Panc1 (cell line): ENCODE measurements around the gene CUL4A. TPM values are rescaled to one million over a fixed set of nuclear protein-coding genes. Genes with fewer than 3 reads are reported as not detected.

Experiments used
- ATAC-seq: fragments of 200-7000 bp; cut with Tn5 transposase; 2 replicates; pipeline ENCODE4 v1.9.1; 2020; ENCODE audit warnings: mild to moderate bottlenecking, moderate library complexity
- BruUV-seq: library from RNA; stranded (reverse); fragments of 400-500 nt; replicated peaks from 2 replicates; lab custom pipeline; 2021; lab: Mats Ljungman, UMichigan
- CTCF ChIA-PET: fragments of 300-600 bp; sonication (Branson Sonifier 250); formaldehyde crosslinking; loops from one replicate; lab custom pipeline; 2022; ENCODE audit warnings: antibody characterized with exemption; lab: Charles Lee
- POLR2A ChIA-PET: fragments of 300-600 bp; sonication (Branson Sonifier 250); formaldehyde crosslinking; loops from one replicate; lab custom pipeline; 2022; ENCODE audit warnings: antibody characterized with exemption; lab: Charles Lee
- DNase-seq: peaks from one replicate; pipeline ENCODE4 v3.0.0-alpha.2; 2010; ENCODE audit warnings: low read depth, low spot score
- H3K27ac ChIP-seq: 2 replicates; pipeline ENCODE4 v1.5.1; 2011; ENCODE audit warnings: mild to moderate bottlenecking, low read length, inconsistent platforms
- H3K27me3 ChIP-seq: fragments of 200-500 bp; sonication (Bioruptor generic); 2 replicates; pipeline ENCODE4 v1.6.0; 2014; ENCODE audit warnings: low read length, inconsistent platforms; ENCODE audit not compliant: control insufficient read depth, insufficient read depth
- H3K36me3 ChIP-seq: fragments of 200-500 bp; sonication (Bioruptor generic); 2 replicates; pipeline ENCODE4 v1.5.1; 2014; ENCODE audit warnings: inconsistent platforms, mild to moderate bottlenecking, low read length, moderate library complexity; ENCODE audit not compliant: control insufficient read depth, insufficient read depth
- H3K4me1 ChIP-seq: 2 replicates; pipeline ENCODE4 v1.5.1; 2011; ENCODE audit warnings: inconsistent platforms, mild to moderate bottlenecking, low read length, moderate library complexity; ENCODE audit not compliant: control insufficient read depth, insufficient read depth
- H3K4me3 ChIP-seq, 2 experiments: 2 replicates each; pipeline ENCODE4 v1.5.1; 2011 to 2012; ENCODE audit warnings: low read depth in 2 of 2, low read length in 2 of 2, mild to moderate bottlenecking in 2 of 2, inconsistent platforms in 1 of 2, moderate library complexity in 1 of 2
- H3K9me3 ChIP-seq: fragments of 200-500 bp; sonication (Bioruptor generic); 2 replicates; pipeline ENCODE4 v1.5.1; 2014; ENCODE audit warnings: low read depth, mild to moderate bottlenecking, inconsistent platforms, low read length, moderate library complexity; ENCODE audit not compliant: control insufficient read depth, insufficient read depth
- CTCF ChIP-seq: fragments of 450-650 bp; IDR thresholded peaks from 2 replicates; pipeline ENCODE4 v1.5.1; 2017; ENCODE audit warnings: mild to moderate bottlenecking
- POLR2AphosphoS5 ChIP-seq: IDR thresholded peaks from 2 replicates; pipeline ENCODE4 v1.6.1; 2012; ENCODE audit warnings: mild to moderate bottlenecking, low read depth, low read length, moderate library complexity
- SIN3A ChIP-seq: IDR thresholded peaks from 2 replicates; pipeline ENCODE4 v1.6.1; 2012; ENCODE audit warnings: low read depth, mild to moderate bottlenecking, low read length, moderate library complexity, borderline replicate concordance; ENCODE audit not compliant: insufficient read depth
- TCF7L2 ChIP-seq: IDR thresholded peaks from 2 replicates; pipeline ENCODE4 v1.6.1; 2011; ENCODE audit warnings: mild to moderate bottlenecking, low read depth, low read length, inconsistent platforms
- in situ Hi-C: cut with HindIII; loops from 2 replicates; pipeline ENCODE4 v1.10.0; 2016; ENCODE audit warnings: low sequenced_read_pairs, low pct_unique_long_range_greater_than_20kb
- intact Hi-C: fragments of 100-400 bp; cut with micrococcal nuclease; formaldehyde crosslinking; loops from one replicate; pipeline ENCODE4 v1.10.0; 2022; ENCODE audit not compliant: unreplicated experiment
- total RNA-seq: library from RNA; stranded (reverse); gene quantifications from one replicate; pipeline ENCODE4 v1.2.1, GENCODE V29; 2021; ENCODE audit not compliant: unreplicated experiment
- TF ChIP-seq, protein P1 (sequence below), 2 experiments: IDR thresholded peaks; 2 replicates each; pipeline ENCODE4 v1.6.1; 2011 to 2012; ENCODE audit warnings: low read depth in 2 of 2, control low read depth in 1 of 2, low read length in 1 of 2, mild to moderate bottlenecking in 1 of 2, moderate library complexity in 1 of 2; ENCODE audit not compliant: insufficient read depth in 1 of 2

Gene CUL4A
- total RNA-seq, 1 experiment from 2014 or later = 80.8 TPM

- Histone ChIP-seq H3K36me3 (no peaks in the 10 kb centered on the region), H3K4me1 (no peaks in the 10 kb centered on the region), H3K9me3 (no peaks in the 10 kb centered on the region), H3K27ac (no peak overlapping the region), H3K27me3 (no peaks in the 10 kb centered on the region), H3K4me3 (no peak overlapping the region)
- TF ChIP-seq CTCF = no peak
- no peak for TF ChIP-seq SIN3A
- TF ChIP-seq TCF7L2 = no peak
- intact Hi-C loops (loop anchor here (10.0 kb wide), 1 partner anchor 103 kb away; no protein-coding TSS in a partner anchor), in situ Hi-C loops (no loop called here)
- CTCF ChIA-PET = no interaction called here
- POLR2A ChIA-PET = no interaction called here
- BruUV-seq = no TSS peak
- ATAC-seq (no peak), DNase-seq (no peak)
Observed at GRCh38 chr13:113272031-113272430, 62.6 kb downstream of the CUL4A start.

GRCh38 chr13:113272701-113273181 lies 63.3 kb downstream of the CUL4A start:
- intact Hi-C loops = loop anchor here (10.0 kb wide), 1 partner anchor 102 kb away; no protein-coding TSS in a partner anchor
- no TSS peak for BruUV-seq
- no peak for DNase-seq
- in situ Hi-C loops = no loop called here
- TF ChIP-seq CTCF (no peak), TCF7L2 (no peak), SIN3A (no peak), POLR2AphosphoS5 (no peak)
- TF ChIP-seq, protein P1, sequence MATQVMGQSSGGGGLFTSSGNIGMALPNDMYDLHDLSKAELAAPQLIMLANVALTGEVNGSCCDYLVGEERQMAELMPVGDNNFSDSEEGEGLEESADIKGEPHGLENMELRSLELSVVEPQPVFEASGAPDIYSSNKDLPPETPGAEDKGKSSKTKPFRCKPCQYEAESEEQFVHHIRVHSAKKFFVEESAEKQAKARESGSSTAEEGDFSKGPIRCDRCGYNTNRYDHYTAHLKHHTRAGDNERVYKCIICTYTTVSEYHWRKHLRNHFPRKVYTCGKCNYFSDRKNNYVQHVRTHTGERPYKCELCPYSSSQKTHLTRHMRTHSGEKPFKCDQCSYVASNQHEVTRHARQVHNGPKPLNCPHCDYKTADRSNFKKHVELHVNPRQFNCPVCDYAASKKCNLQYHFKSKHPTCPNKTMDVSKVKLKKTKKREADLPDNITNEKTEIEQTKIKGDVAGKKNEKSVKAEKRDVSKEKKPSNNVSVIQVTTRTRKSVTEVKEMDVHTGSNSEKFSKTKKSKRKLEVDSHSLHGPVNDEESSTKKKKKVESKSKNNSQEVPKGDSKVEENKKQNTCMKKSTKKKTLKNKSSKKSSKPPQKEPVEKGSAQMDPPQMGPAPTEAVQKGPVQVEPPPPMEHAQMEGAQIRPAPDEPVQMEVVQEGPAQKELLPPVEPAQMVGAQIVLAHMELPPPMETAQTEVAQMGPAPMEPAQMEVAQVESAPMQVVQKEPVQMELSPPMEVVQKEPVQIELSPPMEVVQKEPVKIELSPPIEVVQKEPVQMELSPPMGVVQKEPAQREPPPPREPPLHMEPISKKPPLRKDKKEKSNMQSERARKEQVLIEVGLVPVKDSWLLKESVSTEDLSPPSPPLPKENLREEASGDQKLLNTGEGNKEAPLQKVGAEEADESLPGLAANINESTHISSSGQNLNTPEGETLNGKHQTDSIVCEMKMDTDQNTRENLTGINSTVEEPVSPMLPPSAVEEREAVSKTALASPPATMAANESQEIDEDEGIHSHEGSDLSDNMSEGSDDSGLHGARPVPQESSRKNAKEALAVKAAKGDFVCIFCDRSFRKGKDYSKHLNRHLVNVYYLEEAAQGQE (IDR thresholded peaks at IDR 0.05; ENCODE audit: insufficient read depth in 1 of 2, low read depth in 2 of 2, low read length in 1 of 2) = no peak
- Histone ChIP-seq H3K4me1 (no peaks in the 10 kb centered on the region), H3K4me3 (no peak overlapping the region), H3K27ac (no peak overlapping the region), H3K9me3 (no peaks in the 10 kb centered on the region), H3K36me3 (no peaks in the 10 kb centered on the region), H3K27me3 (no peaks in the 10 kb centered on the region)
- POLR2A ChIA-PET = no interaction called here
- ATAC-seq = no peak
- CTCF ChIA-PET = no interaction called here
